Measurements from ENCODE around the gene TMSB10.

The TMSB10 gene

DNA sequence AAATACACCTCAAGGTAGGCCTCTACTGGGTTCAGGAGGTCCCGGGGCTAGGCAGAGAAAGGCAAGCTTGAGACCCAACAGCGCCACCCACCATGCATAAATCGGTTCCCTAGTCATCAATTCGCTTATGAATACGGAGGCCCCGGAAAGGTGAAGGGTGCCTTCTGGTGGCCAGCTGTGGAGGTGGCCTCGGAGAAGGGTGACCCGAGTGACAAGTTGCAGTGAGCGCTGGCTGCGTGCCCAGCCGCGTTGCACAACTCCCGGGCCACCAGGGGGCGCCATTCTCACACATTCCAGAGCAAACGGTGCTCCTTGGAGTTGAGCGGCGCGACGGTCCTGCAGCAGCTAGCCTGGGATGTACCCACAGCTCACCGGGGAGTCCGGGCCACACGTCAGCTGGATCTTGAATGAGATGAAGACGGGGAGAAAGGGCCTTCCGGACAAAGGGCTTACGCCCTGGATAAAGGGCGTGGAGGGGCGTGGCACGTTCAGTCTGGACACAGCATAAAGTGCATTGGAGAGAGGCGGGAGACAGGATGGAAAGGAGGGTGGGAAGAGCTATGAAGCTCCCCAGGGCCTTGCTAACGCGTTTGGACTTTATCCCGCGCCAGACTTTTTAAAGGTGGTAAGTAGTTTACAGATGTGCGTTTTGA, 20.4 kb downstream of the TMSB10 start:
- Histone ChIP-seq H3K27me3 (ENCODE audit: insufficient read depth, low read depth, severe bottlenecking) (no peaks in the 10 kb centered on the region), H3K9me3 (ENCODE audit: severe bottlenecking) (no peaks in the 10 kb centered on the region), H3K36me3 (no peaks in the 10 kb centered on the region), H3K4me3 (ENCODE audit: low read depth, low read length) (peak overlapping the region; percentile 69), H3K27ac (no peak overlapping the region)
- peak; percentile 97 for DNase-seq
- TF ChIP-seq CTCF (IDR thresholded peaks at IDR 0.05; ENCODE audit: low read depth, low read length), result peak; percentile 95

DNA sequence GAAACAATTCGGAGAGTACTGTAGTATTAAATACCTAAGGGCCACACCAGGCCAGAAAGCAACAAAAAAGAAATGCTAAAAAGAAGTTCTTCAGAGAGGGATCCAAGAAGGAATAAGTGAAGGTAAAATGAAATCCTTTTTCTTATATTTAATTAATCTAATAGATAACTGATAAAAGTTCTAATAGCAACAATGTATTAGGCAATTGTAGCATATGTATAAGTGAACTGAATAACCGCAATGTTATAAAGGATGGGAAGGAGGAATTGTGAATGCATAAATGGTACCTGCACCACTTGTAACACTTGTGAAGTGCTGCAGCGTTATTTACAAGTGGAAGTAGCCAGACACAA, 21.8 kb downstream of the TMSB10 start:
- Histone ChIP-seq H3K9me3 (ENCODE audit: severe bottlenecking) (no peaks in the 10 kb centered on the region), H3K27ac (no peak overlapping the region), H3K36me3 (no peaks in the 10 kb centered on the region), H3K27me3 (ENCODE audit: insufficient read depth, low read depth, severe bottlenecking) (no peaks in the 10 kb centered on the region), H3K4me3 (ENCODE audit: low read depth, low read length) (no peak overlapping the region)
- DNase-seq, result no peak
- no peak for TF ChIP-seq CTCF (IDR thresholded peaks at IDR 0.05; ENCODE audit: low read depth, low read length)

- Histone ChIP-seq H3K9me3 (ENCODE audit: severe bottlenecking) (no peaks in the 10 kb centered on the region), H3K4me3 (ENCODE audit: low read depth, low read length) (no peak overlapping the region), H3K36me3 (no peaks in the 10 kb centered on the region), H3K27ac (no peak overlapping the region), H3K27me3 (ENCODE audit: insufficient read depth, low read depth, severe bottlenecking) (no peaks in the 10 kb centered on the region)
- no peak for TF ChIP-seq CTCF (IDR thresholded peaks at IDR 0.05; ENCODE audit: low read depth, low read length)
- DNase-seq, result no peak
These were observed 25.9 kb downstream of the TMSB10 start for GRCh38 chr2:84931384-84931821.

DNA sequence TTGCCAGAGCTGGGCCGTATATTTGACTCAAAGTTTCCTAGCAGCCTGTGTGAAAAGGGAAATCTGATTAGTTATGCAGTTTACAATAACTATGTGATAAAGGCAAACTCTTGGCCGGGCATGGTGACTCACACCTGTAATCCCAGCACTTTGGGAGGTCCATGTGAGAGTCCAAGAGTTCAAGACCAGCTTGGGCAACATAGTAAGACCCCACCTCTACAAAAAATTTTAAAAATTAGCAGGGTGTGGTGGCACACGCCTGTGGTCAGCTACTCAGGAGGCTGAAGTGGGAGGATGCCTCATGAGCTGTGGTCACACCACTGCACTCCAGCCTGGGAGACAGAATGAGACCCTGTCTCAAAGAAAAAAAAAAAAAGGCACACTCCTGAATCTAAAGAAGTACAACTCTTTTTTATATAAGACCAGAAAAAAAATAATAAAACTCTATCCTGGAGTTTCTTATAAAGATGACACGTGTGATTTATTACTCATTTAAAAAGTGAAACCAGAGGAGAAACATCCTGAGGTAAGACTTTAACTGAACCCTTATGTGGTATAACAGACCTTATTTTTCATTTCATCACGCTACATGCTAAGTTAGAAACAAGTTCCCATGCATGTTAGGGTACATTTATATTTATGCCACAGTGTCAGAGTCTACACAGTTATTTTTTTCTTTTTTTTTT, 32.9 kb downstream of the TMSB10 start:
- H3K4me3 ChIP-seq (ENCODE audit: low read depth, low read length), result no peak overlapping the region
- no peaks in the 10 kb centered on the region for H3K36me3 ChIP-seq
- no peak for TF ChIP-seq CTCF (IDR thresholded peaks at IDR 0.05; ENCODE audit: low read depth, low read length)
- no peak overlapping the region for H3K27ac ChIP-seq
- no peak for DNase-seq
- no peaks in the 10 kb centered on the region for H3K27me3 ChIP-seq (ENCODE audit: insufficient read depth, low read depth, severe bottlenecking)
- no peaks in the 10 kb centered on the region for H3K9me3 ChIP-seq (ENCODE audit: severe bottlenecking)

GRCh38 chr2:84939426-84940087, 34.1 kb downstream of the TMSB10 start:
- H3K9me3 ChIP-seq (ENCODE audit: severe bottlenecking), result no peaks in the 10 kb centered on the region
- no peaks in the 10 kb centered on the region for H3K36me3 ChIP-seq
- no peak for DNase-seq
- no peaks in the 10 kb centered on the region for H3K27me3 ChIP-seq (ENCODE audit: insufficient read depth, low read depth, severe bottlenecking)
- TF ChIP-seq CTCF (IDR thresholded peaks at IDR 0.05; ENCODE audit: low read depth, low read length), result no peak
- H3K4me3 ChIP-seq (ENCODE audit: low read depth, low read length), result no peak overlapping the region
- no peak overlapping the region for H3K27ac ChIP-seq
